ENCODE data around the gene MEGF9.

DNA sequence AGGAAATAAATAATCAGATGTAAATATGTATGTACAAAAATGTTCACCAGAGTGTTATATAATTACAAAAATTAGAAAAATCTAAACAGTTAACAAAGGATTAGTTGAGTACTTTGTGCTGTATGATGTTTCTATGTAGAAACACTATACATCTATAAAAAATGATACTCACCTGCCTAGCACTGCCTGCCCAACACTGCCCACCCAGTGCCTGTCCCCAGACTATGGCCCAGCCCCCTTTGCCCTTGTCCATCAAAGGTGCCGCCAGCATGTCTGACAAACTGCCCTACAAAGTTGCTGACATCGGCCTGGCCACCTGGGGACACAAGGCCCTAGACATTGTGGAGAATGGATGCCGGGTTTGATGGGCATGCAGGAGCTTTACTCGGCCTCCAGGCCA lies 6.1 kb upstream of the MEGF9 start:
- TF ChIP-seq, protein P1, sequence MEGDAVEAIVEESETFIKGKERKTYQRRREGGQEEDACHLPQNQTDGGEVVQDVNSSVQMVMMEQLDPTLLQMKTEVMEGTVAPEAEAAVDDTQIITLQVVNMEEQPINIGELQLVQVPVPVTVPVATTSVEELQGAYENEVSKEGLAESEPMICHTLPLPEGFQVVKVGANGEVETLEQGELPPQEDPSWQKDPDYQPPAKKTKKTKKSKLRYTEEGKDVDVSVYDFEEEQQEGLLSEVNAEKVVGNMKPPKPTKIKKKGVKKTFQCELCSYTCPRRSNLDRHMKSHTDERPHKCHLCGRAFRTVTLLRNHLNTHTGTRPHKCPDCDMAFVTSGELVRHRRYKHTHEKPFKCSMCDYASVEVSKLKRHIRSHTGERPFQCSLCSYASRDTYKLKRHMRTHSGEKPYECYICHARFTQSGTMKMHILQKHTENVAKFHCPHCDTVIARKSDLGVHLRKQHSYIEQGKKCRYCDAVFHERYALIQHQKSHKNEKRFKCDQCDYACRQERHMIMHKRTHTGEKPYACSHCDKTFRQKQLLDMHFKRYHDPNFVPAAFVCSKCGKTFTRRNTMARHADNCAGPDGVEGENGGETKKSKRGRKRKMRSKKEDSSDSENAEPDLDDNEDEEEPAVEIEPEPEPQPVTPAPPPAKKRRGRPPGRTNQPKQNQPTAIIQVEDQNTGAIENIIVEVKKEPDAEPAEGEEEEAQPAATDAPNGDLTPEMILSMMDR (IDR thresholded peaks at IDR 0.05; ENCODE audit: low read length), result no peak
- no peak for TF ChIP-seq EZH2 (IDR thresholded peaks at IDR 0.05; ENCODE audit: borderline replicate concordance, low read length)

Measured in OCI-LY1 (cell line).